Brain microvascular endothelial cell (primary cell): ENCODE measurements around the gene AKT2.

Experiments
- DNase-seq: peaks from one replicate; pipeline ENCODE4 v3.0.0-alpha.2; 2020
- H3K27ac ChIP-seq: fragments of 250-450 bp; sonication (Bioruptor Pico); 2 replicates; pipeline ENCODE4 v1.5.1; 2020; ENCODE audit warnings: mild to moderate bottlenecking, moderate library complexity
- H3K27me3 ChIP-seq: fragments of 250-450 bp; sonication (Bioruptor Pico); replicated peaks from 2 replicates; pipeline ENCODE4 v1.5.1; 2020; ENCODE audit warnings: mild to moderate bottlenecking
- H3K36me3 ChIP-seq: fragments of 250-450 bp; sonication (Bioruptor Pico); replicated peaks from 2 replicates; pipeline ENCODE4 v1.5.1; 2020; ENCODE audit warnings: mild to moderate bottlenecking
- H3K4me3 ChIP-seq: 2 replicates; pipeline ENCODE4 v1.5.1; 2011; ENCODE audit warnings: low read depth, mild to moderate bottlenecking, control low read depth, low read length, moderate library complexity
- CTCF ChIP-seq: IDR thresholded peaks from 2 replicates; pipeline ENCODE4 v1.5.1; 2011; ENCODE audit warnings: low read depth, mild to moderate bottlenecking, moderate library complexity, low read length, control low read depth, inconsistent platforms; ENCODE audit errors: missing control alignments
- in situ Hi-C: cut with HindIII; loops from 2 replicates; pipeline ENCODE4 v1.10.0; 2017; ENCODE audit warnings: low sequenced_read_pairs, low pct_ligation_motif_present

The AKT2 gene

GRCh38 chr19:40279761-40280607 lies 5.2 kb downstream of the AKT2 start:
- in situ Hi-C loops, result no loop called here
- TF ChIP-seq CTCF, result no peak
- no peak for DNase-seq
- H3K4me3 ChIP-seq, result no peak overlapping the region
- H3K36me3 ChIP-seq, result no peaks in the 10 kb centered on the region
- no peaks in the 10 kb centered on the region for H3K27me3 ChIP-seq
- no peak overlapping the region for H3K27ac ChIP-seq

- Histone ChIP-seq H3K4me3 (no peak overlapping the region), H3K27ac (no peak overlapping the region), H3K27me3 (no peaks in the 10 kb centered on the region), H3K36me3 (no peaks in the 10 kb centered on the region)
- TF ChIP-seq CTCF, result no peak
- DNase-seq, result peak; percentile 18
- in situ Hi-C loops, result no loop called here
Observed at GRCh38 chr19:40279120-40279551, 6.0 kb downstream of the AKT2 start.

- in situ Hi-C loops, result no loop called here
- no peak for DNase-seq
- H3K36me3 ChIP-seq, result no peaks in the 10 kb centered on the region
- H3K4me3 ChIP-seq, result no peak overlapping the region
- TF ChIP-seq CTCF, result no peak
- no peak overlapping the region for H3K27ac ChIP-seq
- H3K27me3 ChIP-seq, result no peaks in the 10 kb centered on the region
Observed at GRCh38 chr19:40278361-40279035, 6.6 kb downstream of the AKT2 start.

GRCh38 chr19:40277356-40278059 lies 7.6 kb downstream of the AKT2 start:
- Histone ChIP-seq H3K4me3 (no peak overlapping the region), H3K27ac (no peak overlapping the region), H3K27me3 (no peaks in the 10 kb centered on the region), H3K36me3 (no peaks in the 10 kb centered on the region)
- in situ Hi-C loops, result no loop called here
- TF ChIP-seq CTCF, result no peak
- DNase-seq, result no peak

GRCh38 chr19:40274585-40275544 lies 10.3 kb downstream of the AKT2 start:
- no peak for DNase-seq
- Histone ChIP-seq H3K27me3 (no peaks in the 10 kb centered on the region), H3K27ac (no peak overlapping the region), H3K36me3 (no peaks in the 10 kb centered on the region), H3K4me3 (no peak overlapping the region)
- in situ Hi-C loops, result no loop called here
- no peak for TF ChIP-seq CTCF
